ENCODE measurements around the gene HECA. TPM values are rescaled to one million over a fixed set of nuclear protein-coding genes. Genes with fewer than 3 reads are reported as not detected.
"Not testable (repeated sequence)": the region's sequence is repeated elsewhere in the genome, so short reads cannot be mapped to it uniquely, and the experiment has no call there.

Gene HECA
- polyA plus RNA-seq, 2 donors: 11.2 to 15.0 TPM

GRCh38 chr6:139210766-139211165 lies 75.9 kb downstream of the HECA start:
- H3K9me3 ChIP-seq (ENCODE audit: control insufficient read depth in 2 of 2, insufficient read depth in 1 of 2, low read depth in 1 of 2, low read length in 1 of 2); H3K27me3 ChIP-seq (ENCODE audit: control insufficient read depth in 1 of 2, insufficient read depth in 2 of 2, low read length in 2 of 2); H3K4me1 ChIP-seq (ENCODE audit: control insufficient read depth in 2 of 2, insufficient read depth in 2 of 2, low read length in 1 of 2); H3K27ac ChIP-seq (ENCODE audit: low read depth in 2 of 2, low read length in 1 of 2); H3K36me3 ChIP-seq (ENCODE audit: control insufficient read depth in 2 of 2, insufficient read depth in 2 of 2, low read length in 1 of 2); H3K4me3 ChIP-seq (ENCODE audit: low read depth in 1 of 2, low read length in 2 of 2): not testable (repeated sequence)
- WGBS, 2 donors: 76 to 96% methylated on average over 8 to 10 of the region's 10 CpGs

GRCh38 chr6:139212460-139212859 lies 77.6 kb downstream of the HECA start:
- H3K4me3 ChIP-seq (ENCODE audit: low read depth in 1 of 2, low read length in 2 of 2); H3K9me3 ChIP-seq (ENCODE audit: control insufficient read depth in 2 of 2, insufficient read depth in 1 of 2, low read depth in 1 of 2, low read length in 1 of 2); H3K36me3 ChIP-seq (ENCODE audit: control insufficient read depth in 2 of 2, insufficient read depth in 2 of 2, low read length in 1 of 2); H3K4me1 ChIP-seq (ENCODE audit: control insufficient read depth in 2 of 2, insufficient read depth in 2 of 2, low read length in 1 of 2); H3K27me3 ChIP-seq (ENCODE audit: control insufficient read depth in 1 of 2, insufficient read depth in 2 of 2, low read length in 2 of 2); H3K27ac ChIP-seq (ENCODE audit: low read depth in 2 of 2, low read length in 1 of 2): not testable (repeated sequence)
- WGBS, 2 donors: 88 to 100% methylated on average over 1 of the region's 2 CpGs

- no peaks in the 10 kb centered on the region for H3K27me3 ChIP-seq (ENCODE audit: control insufficient read depth in 1 of 2, insufficient read depth in 2 of 2, low read length in 2 of 2)
- H3K4me1 ChIP-seq (ENCODE audit: control insufficient read depth in 2 of 2, insufficient read depth in 2 of 2, low read length in 1 of 2): no peaks in the 10 kb centered on the region
- 6 to 10% methylated on average over 7 of the region's 7 CpGs for WGBS, 2 donors
- no peaks in the 10 kb centered on the region for H3K9me3 ChIP-seq (ENCODE audit: control insufficient read depth in 2 of 2, insufficient read depth in 1 of 2, low read depth in 1 of 2, low read length in 1 of 2)
- H3K27ac ChIP-seq (ENCODE audit: low read depth in 2 of 2, low read length in 1 of 2): peak overlapping the region; percentile 55 to 57
- H3K36me3 ChIP-seq (ENCODE audit: control insufficient read depth in 2 of 2, insufficient read depth in 2 of 2, low read length in 1 of 2): no peaks in the 10 kb centered on the region
- H3K4me3 ChIP-seq (ENCODE audit: low read depth in 1 of 2, low read length in 2 of 2): no peak overlapping the region
Measured at GRCh38 chr6:139219271-139219729, 84.4 kb downstream of the HECA start.

GRCh38 chr6:139219746-139220145 lies 84.9 kb downstream of the HECA start:
- no peaks in the 10 kb centered on the region for H3K9me3 ChIP-seq (ENCODE audit: control insufficient read depth in 2 of 2, insufficient read depth in 1 of 2, low read depth in 1 of 2, low read length in 1 of 2)
- H3K27me3 ChIP-seq (ENCODE audit: control insufficient read depth in 1 of 2, insufficient read depth in 2 of 2, low read length in 2 of 2): no peaks in the 10 kb centered on the region
- H3K4me1 ChIP-seq (ENCODE audit: control insufficient read depth in 2 of 2, insufficient read depth in 2 of 2, low read length in 1 of 2): no peaks in the 10 kb centered on the region
- H3K36me3 ChIP-seq (ENCODE audit: control insufficient read depth in 2 of 2, insufficient read depth in 2 of 2, low read length in 1 of 2): no peaks in the 10 kb centered on the region
- H3K27ac ChIP-seq (ENCODE audit: low read depth in 2 of 2, low read length in 1 of 2): peak overlapping the region; percentile 55 to 57
- no peak overlapping the region for H3K4me3 ChIP-seq (ENCODE audit: low read depth in 1 of 2, low read length in 2 of 2)
- 91 to 93% methylated on average over 2 of the region's 2 CpGs for WGBS, 2 donors

- not testable (repeated sequence) for H3K4me1 ChIP-seq (ENCODE audit: control insufficient read depth in 2 of 2, insufficient read depth in 2 of 2, low read length in 1 of 2); H3K9me3 ChIP-seq (ENCODE audit: control insufficient read depth in 2 of 2, insufficient read depth in 1 of 2, low read depth in 1 of 2, low read length in 1 of 2); H3K36me3 ChIP-seq (ENCODE audit: control insufficient read depth in 2 of 2, insufficient read depth in 2 of 2, low read length in 1 of 2); H3K27me3 ChIP-seq (ENCODE audit: control insufficient read depth in 1 of 2, insufficient read depth in 2 of 2, low read length in 2 of 2); H3K4me3 ChIP-seq (ENCODE audit: low read depth in 1 of 2, low read length in 2 of 2); H3K27ac ChIP-seq (ENCODE audit: low read depth in 2 of 2, low read length in 1 of 2)
- WGBS, 2 donors: 88 to 96% methylated on average over 3 of the region's 3 CpGs
Measured at GRCh38 chr6:139228387-139228786, 93.5 kb downstream of the HECA start.

Other genes with a start within 250 kb of the HECA start
- gene REPS1, start 146.8 kb upstream of the HECA start, polyA plus RNA-seq: 10 to 100 TPM; 24.8 to 25.1 TPM
- gene ABRACL, start 106.3 kb upstream of the HECA start, polyA plus RNA-seq: 10 to 100 TPM; 54.0 to 58.9 TPM
- gene TXLNB, start 156.9 kb downstream of the HECA start, polyA plus RNA-seq: under 1 TPM; 0.14 to 0.16 TPM
- 10 to 100 TPM; 20.3 to 29.5 TPM for gene CITED2, start 239.6 kb downstream of the HECA start, polyA plus RNA-seq

All from esophagus (tissue), 2 donors.